Measurements from ENCODE around the gene RAPGEF5.

Gene RAPGEF5

GRCh38 chr7:22393913-22394729 is 37.2 kb upstream of the RAPGEF5 start:
- peak in 1 of 2 donors; percentile 17 for DNase-seq (ENCODE audit: low read depth in 2 of 2)
- TF ChIP-seq, protein P1, sequence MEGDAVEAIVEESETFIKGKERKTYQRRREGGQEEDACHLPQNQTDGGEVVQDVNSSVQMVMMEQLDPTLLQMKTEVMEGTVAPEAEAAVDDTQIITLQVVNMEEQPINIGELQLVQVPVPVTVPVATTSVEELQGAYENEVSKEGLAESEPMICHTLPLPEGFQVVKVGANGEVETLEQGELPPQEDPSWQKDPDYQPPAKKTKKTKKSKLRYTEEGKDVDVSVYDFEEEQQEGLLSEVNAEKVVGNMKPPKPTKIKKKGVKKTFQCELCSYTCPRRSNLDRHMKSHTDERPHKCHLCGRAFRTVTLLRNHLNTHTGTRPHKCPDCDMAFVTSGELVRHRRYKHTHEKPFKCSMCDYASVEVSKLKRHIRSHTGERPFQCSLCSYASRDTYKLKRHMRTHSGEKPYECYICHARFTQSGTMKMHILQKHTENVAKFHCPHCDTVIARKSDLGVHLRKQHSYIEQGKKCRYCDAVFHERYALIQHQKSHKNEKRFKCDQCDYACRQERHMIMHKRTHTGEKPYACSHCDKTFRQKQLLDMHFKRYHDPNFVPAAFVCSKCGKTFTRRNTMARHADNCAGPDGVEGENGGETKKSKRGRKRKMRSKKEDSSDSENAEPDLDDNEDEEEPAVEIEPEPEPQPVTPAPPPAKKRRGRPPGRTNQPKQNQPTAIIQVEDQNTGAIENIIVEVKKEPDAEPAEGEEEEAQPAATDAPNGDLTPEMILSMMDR (IDR thresholded peaks at IDR 0.05; ENCODE audit: low read depth, low read length): no peak
- no peak overlapping the region for H3K4me3 ChIP-seq (replicated peaks in 1 of 2; ENCODE audit: low read depth in 2 of 2, low read length in 2 of 2)

- TF ChIP-seq, protein P1 (IDR thresholded peaks at IDR 0.05; ENCODE audit: low read depth, low read length): no peak
- DNase-seq (ENCODE audit: low read depth in 2 of 2): no peak
- H3K4me3 ChIP-seq (replicated peaks in 1 of 2; ENCODE audit: low read depth in 2 of 2, low read length in 2 of 2): no peak overlapping the region
These were observed 33.6 kb upstream of the RAPGEF5 start for GRCh38 chr7:22390516-22390915.

- TF ChIP-seq, protein P1 (IDR thresholded peaks at IDR 0.05; ENCODE audit: low read depth, low read length): no peak
- no peak overlapping the region for H3K4me3 ChIP-seq (replicated peaks in 1 of 2; ENCODE audit: low read depth in 2 of 2, low read length in 2 of 2)
- no peak for DNase-seq (ENCODE audit: low read depth in 2 of 2)
These were observed 32.9 kb upstream of the RAPGEF5 start for GRCh38 chr7:22389892-22390291.

DNA sequence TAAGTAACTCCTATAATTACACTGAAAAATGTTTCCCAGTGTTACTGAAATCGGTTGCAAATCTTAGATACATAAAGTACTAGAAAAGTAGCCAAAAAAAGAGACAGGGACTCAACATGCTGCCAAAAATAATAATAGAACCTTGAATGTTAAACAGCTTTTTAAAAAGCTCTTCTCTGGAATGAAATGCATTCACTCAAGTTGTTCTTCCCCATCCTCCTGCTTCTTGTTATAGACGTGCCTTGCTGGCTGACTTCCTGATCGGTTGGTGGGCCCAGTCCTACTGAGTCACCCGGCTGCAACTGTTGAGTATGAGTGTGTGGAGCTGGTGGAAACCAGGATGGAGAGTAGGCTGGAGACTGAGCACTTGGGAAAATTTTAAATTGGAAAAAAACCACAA is 30.6 kb upstream of the RAPGEF5 start:
- peak; percentile 7 to 83 for DNase-seq (ENCODE audit: low read depth in 2 of 2)
- H3K4me3 ChIP-seq (replicated peaks in 1 of 2; ENCODE audit: low read depth in 2 of 2, low read length in 2 of 2): no peak overlapping the region
- TF ChIP-seq, protein P1 (IDR thresholded peaks at IDR 0.05; ENCODE audit: low read depth, low read length): no peak

DNA sequence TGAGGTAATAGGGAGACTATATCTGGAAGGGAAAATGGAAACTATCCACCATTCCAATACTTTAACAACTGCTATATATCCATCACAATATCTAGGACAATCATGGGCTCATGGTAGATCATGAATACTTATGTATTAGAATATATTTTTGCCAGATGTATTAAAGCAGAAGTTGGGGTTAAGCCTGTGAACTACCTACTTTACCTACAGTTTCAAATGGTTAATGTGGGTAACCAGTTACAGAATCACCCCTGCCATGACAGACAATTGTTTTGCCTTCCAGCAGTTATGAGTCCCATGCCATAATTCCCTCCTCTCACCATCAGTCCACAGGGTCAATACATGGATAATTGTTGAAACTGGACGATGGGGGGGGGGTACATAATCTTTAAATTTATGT is 29.9 kb upstream of the RAPGEF5 start:
- H3K4me3 ChIP-seq (replicated peaks in 1 of 2; ENCODE audit: low read depth in 2 of 2, low read length in 2 of 2): no peak overlapping the region
- TF ChIP-seq, protein P1 (IDR thresholded peaks at IDR 0.05; ENCODE audit: low read depth, low read length): no peak
- no peak for DNase-seq (ENCODE audit: low read depth in 2 of 2)

DNA sequence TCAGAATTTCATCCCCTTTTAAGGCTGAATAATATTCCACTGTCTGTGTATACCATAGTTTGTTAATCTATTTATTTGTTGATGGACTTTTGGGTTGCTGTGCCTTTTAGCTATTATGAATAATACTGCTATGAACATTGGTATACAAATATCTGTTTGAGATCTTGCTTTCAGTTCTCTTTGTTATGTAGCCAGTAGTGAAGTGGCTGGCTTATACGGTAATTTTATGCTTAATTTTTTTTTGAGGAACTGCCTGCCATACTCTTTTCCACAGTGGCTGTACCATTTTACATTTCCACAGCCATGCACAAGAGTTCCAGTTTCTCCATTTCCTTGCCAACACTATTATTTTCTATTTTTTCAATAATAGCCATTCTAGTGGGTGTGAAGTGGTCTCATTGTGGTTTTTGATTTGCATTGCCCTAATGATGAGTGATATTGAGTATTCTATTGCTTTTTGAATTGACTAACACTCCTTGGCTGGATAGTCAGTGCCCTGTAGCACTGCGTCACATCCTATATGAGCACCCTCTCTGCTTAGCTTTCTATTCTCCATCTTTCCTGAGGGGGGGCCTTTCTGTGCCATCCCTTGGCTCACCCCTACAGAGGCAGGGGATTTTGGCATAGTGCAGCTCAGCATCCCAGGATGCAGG is 29.4 kb upstream of the RAPGEF5 start:
- TF ChIP-seq, protein P1 (IDR thresholded peaks at IDR 0.05; ENCODE audit: low read depth, low read length): no peak
- DNase-seq (ENCODE audit: low read depth in 2 of 2): no peak
- H3K4me3 ChIP-seq (replicated peaks in 1 of 2; ENCODE audit: low read depth in 2 of 2, low read length in 2 of 2): no peak overlapping the region
